Neural progenitor cell (in vitro differentiated cells): ENCODE data around the gene HDAC7. TPM values are rescaled to one million over a fixed set of nuclear protein-coding genes. Genes with fewer than 3 reads are reported as not detected.

ENCODE experiments used
- DNase-seq: peaks from one replicate; pipeline ENCODE4 v3.0.0-alpha.2; 2016; ENCODE audit warnings: low spot score
- H2AFZ ChIP-seq: fragments of 200-600 bp; sonication (generic); replicated peaks from 2 replicates; pipeline ENCODE4 v1.6.1; 2016; ENCODE audit warnings: antibody characterized with exemption
- H3F3A ChIP-seq: fragments of 200-600 bp; sonication (generic); 2 replicates; pipeline ENCODE4 v1.6.1; 2016; ENCODE audit warnings: antibody characterized with exemption, low read depth
- H3K27ac ChIP-seq: fragments of 200-600 bp; sonication (generic); 2 replicates; pipeline ENCODE4 v1.5.1; 2016; ENCODE audit warnings: mild to moderate bottlenecking
- H3K27me3 ChIP-seq: fragments of 200-600 bp; sonication (generic); 2 replicates; pipeline ENCODE4 v1.6.1; 2016; ENCODE audit warnings: mild to moderate bottlenecking, moderate library complexity
- H3K36me3 ChIP-seq: fragments of 200-600 bp; sonication (generic); 2 replicates; pipeline ENCODE4 v1.5.1; 2016
- H3K4me1 ChIP-seq: fragments of 200-600 bp; sonication (generic); 2 replicates; pipeline ENCODE4 v1.6.1; 2016; ENCODE audit warnings: mixed run types
- H3K4me2 ChIP-seq: fragments of 200-600 bp; sonication (generic); 2 replicates; pipeline ENCODE4 v1.6.1; 2016
- H3K4me3 ChIP-seq: fragments of 200-600 bp; sonication (generic); 2 replicates; pipeline ENCODE4 v1.5.1; 2016
- H3K79me2 ChIP-seq: fragments of 200-600 bp; sonication (generic); 2 replicates; pipeline ENCODE4 v1.6.1; 2016; ENCODE audit warnings: low read depth
- H3K9ac ChIP-seq: fragments of 200-600 bp; sonication (generic); 2 replicates; pipeline ENCODE4 v1.6.1; 2016
- H3K9me3 ChIP-seq: fragments of 200-600 bp; sonication (generic); 2 replicates; pipeline ENCODE4 v1.5.1; 2016; ENCODE audit warnings: low read depth
- H4K20me1 ChIP-seq: fragments of 200-600 bp; sonication (generic); 2 replicates; pipeline ENCODE4 v1.6.1; 2016; ENCODE audit warnings: low read depth
- H3K27ac Mint-ChIP-seq: 3 replicates; pipeline ENCODE4 v1.8.0; 2021; ENCODE audit warnings: mixed read lengths
- H3K27me3 Mint-ChIP-seq: 2 replicates; pipeline ENCODE4 v1.8.0; 2022; ENCODE audit warnings: low read depth, mild to moderate bottlenecking, inconsistent platforms, moderate library complexity, mixed read lengths; ENCODE audit not compliant: insufficient read depth
- H3K36me3 Mint-ChIP-seq: 3 replicates; pipeline ENCODE4 v1.8.0; 2021; ENCODE audit warnings: mixed read lengths
- H3K4me1 Mint-ChIP-seq: 3 replicates; pipeline ENCODE4 v1.8.0; 2021; ENCODE audit warnings: mixed read lengths
- H3K4me3 Mint-ChIP-seq: 3 replicates; pipeline ENCODE4 v1.8.0; 2021; ENCODE audit warnings: mild to moderate bottlenecking, moderate library complexity, mixed read lengths
- H3K9me3 Mint-ChIP-seq: 3 replicates; pipeline ENCODE4 v1.8.0; 2020; ENCODE audit warnings: mixed read lengths
- CTCF ChIP-seq: fragments of 200-600 bp; sonication (generic); IDR thresholded peaks from 2 replicates; pipeline ENCODE4 v1.5.1; 2017; ENCODE audit warnings: antibody characterized with exemption, mild to moderate bottlenecking
- EZH2 ChIP-seq: fragments of 200-600 bp; sonication (generic); IDR thresholded peaks from 2 replicates; pipeline ENCODE4 v1.6.1; 2017; ENCODE audit warnings: antibody characterized with exemption, mild to moderate bottlenecking, moderate library complexity
- EZH2phosphoT487 ChIP-seq: fragments of 200-600 bp; sonication (generic); IDR thresholded peaks from 2 replicates; pipeline ENCODE4 v1.6.1; 2017; ENCODE audit warnings: antibody characterized with exemption
- total RNA-seq: library from RNA; depleted of rRNA; stranded (reverse); fragments of >200 nt; gene quantifications from 2 replicates; pipeline ENCODE4 v1.2.3, GENCODE V29; 2015; ENCODE audit warnings: low replicate concordance

HDAC7 gene
- total RNA-seq, 1 donor from 2014 or later = 7.2 TPM

GRCh38 chr12:47819138-47819895 is 386 bp downstream of the HDAC7 start:
- H3K4me1 ChIP-seq = peaks cover 36% of the 10 kb centered on the region
- no peak overlapping the region for H2AFZ ChIP-seq
- peak overlapping the region; percentile 98 for H3K4me2 ChIP-seq
- peak overlapping the region; percentile 87 for H3K4me3 Mint-ChIP-seq
- no peak for TF ChIP-seq EZH2phosphoT487
- TF ChIP-seq CTCF = peak; percentile 56
- TF ChIP-seq EZH2 = no peak
- H3K79me2 ChIP-seq = peaks cover 46% of the 10 kb centered on the region
- H3K36me3 ChIP-seq = no peaks in the 10 kb centered on the region
- no peaks in the 10 kb centered on the region for H3K9me3 ChIP-seq
- peak overlapping the region; percentile 84 for H3K4me3 ChIP-seq
- peak; percentile 85 for DNase-seq
- peaks cover 19% of the 10 kb centered on the region for H3K27me3 Mint-ChIP-seq
- no peak overlapping the region for H3K9ac ChIP-seq
- H3K9me3 Mint-ChIP-seq = no peaks in the 10 kb centered on the region
- H3F3A ChIP-seq = peaks cover 37% of the 10 kb centered on the region
- H3K27ac ChIP-seq = no peak overlapping the region
- H4K20me1 ChIP-seq = peaks cover 5% of the 10 kb centered on the region
- peaks cover 73% of the 10 kb centered on the region for H3K4me1 Mint-ChIP-seq
- no peak overlapping the region for H3K27ac Mint-ChIP-seq
- H3K27me3 ChIP-seq = peaks cover 22% of the 10 kb centered on the region
- H3K36me3 Mint-ChIP-seq = peaks cover 4% of the 10 kb centered on the region

GRCh38 chr12:47818467-47819137 is 1.1 kb downstream of the HDAC7 start:
- Mint-ChIP-seq H3K27ac (peak overlapping the region; percentile 97), H3K27me3 (peaks cover 17% of the 10 kb centered on the region), H3K9me3 (no peaks in the 10 kb centered on the region), H3K36me3 (peaks cover 6% of the 10 kb centered on the region), H3K4me3 (peak overlapping the region; percentile 87), H3K4me1 (peaks cover 73% of the 10 kb centered on the region)
- Histone ChIP-seq H3K4me3 (peak overlapping the region; percentile 84), H3F3A (peaks cover 43% of the 10 kb centered on the region), H3K27ac (no peak overlapping the region), H3K27me3 (peaks cover 22% of the 10 kb centered on the region), H3K9ac (no peak overlapping the region), H3K79me2 (peaks cover 46% of the 10 kb centered on the region), H3K4me2 (peak overlapping the region; percentile 98), H4K20me1 (peaks cover 5% of the 10 kb centered on the region), H2AFZ (no peak overlapping the region), H3K4me1 (peaks cover 40% of the 10 kb centered on the region), H3K9me3 (no peaks in the 10 kb centered on the region), H3K36me3 (no peaks in the 10 kb centered on the region)
- DNase-seq = peak; percentile 16
- no peak for TF ChIP-seq CTCF
- TF ChIP-seq EZH2phosphoT487 = no peak
- no peak for TF ChIP-seq EZH2

GRCh38 chr12:47818007-47818376 is 1.7 kb downstream of the HDAC7 start:
- Mint-ChIP-seq H3K27me3 (peaks cover 19% of the 10 kb centered on the region), H3K9me3 (no peaks in the 10 kb centered on the region), H3K4me1 (peaks cover 73% of the 10 kb centered on the region), H3K27ac (peak overlapping the region; percentile 97), H3K4me3 (peak overlapping the region; percentile 87), H3K36me3 (peaks cover 6% of the 10 kb centered on the region)
- Histone ChIP-seq H3K79me2 (peaks cover 46% of the 10 kb centered on the region), H3K9ac (no peak overlapping the region), H2AFZ (no peak overlapping the region), H3F3A (peaks cover 49% of the 10 kb centered on the region), H3K9me3 (no peaks in the 10 kb centered on the region), H4K20me1 (peaks cover 5% of the 10 kb centered on the region), H3K4me3 (no peak overlapping the region), H3K4me2 (peak overlapping the region; percentile 46), H3K4me1 (peaks cover 46% of the 10 kb centered on the region), H3K36me3 (no peaks in the 10 kb centered on the region), H3K27me3 (peaks cover 17% of the 10 kb centered on the region), H3K27ac (no peak overlapping the region)
- DNase-seq = no peak
- TF ChIP-seq EZH2 (no peak), CTCF (no peak)
